PC-9 (cell line): ENCODE measurements around the gene LUM.

Experiments used
- EZH2 ChIP-seq: fragments of 200-600 bp; sonication (generic); IDR thresholded peaks from 2 replicates; pipeline ENCODE4 v1.8.0; 2017; ENCODE audit warnings: antibody characterized with exemption, low read depth
- TF ChIP-seq, protein P1 (sequence below): fragments of 200-600 bp; sonication (generic); conservative IDR thresholded peaks from 2 replicates; pipeline ENCODE4 v1.6.1; 2017; ENCODE audit warnings: mixed run types, antibody characterized with exemption, mild to moderate bottlenecking, moderate library complexity

DNA sequence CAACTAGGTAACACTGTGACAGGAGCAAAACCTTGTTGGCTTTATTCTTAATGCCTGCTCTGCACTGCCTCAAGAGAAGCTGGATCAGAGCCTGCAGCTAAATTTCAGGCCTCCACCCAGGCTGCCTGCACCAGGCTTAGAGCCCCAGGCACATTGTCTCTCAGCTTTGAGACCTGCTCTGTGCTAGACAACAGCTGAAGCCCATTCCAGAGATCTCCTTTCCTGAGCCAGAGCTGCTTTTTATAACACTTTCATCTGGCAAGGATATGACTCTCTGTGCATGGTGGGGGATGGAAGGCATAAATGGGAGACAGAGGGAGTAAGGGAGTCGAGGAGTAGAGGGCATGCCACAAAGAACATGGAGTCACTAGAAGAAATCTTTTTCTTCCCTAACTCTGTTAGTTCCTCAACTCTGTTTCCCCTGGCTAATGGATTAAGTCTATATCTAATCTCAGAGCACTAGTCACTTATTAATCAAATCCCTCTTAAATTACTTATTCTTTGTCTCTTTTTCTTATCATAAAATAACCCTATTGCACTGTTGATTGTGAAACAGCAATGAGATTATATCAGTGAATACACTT is 27.1 kb upstream of the LUM start:
- TF ChIP-seq, protein P1, sequence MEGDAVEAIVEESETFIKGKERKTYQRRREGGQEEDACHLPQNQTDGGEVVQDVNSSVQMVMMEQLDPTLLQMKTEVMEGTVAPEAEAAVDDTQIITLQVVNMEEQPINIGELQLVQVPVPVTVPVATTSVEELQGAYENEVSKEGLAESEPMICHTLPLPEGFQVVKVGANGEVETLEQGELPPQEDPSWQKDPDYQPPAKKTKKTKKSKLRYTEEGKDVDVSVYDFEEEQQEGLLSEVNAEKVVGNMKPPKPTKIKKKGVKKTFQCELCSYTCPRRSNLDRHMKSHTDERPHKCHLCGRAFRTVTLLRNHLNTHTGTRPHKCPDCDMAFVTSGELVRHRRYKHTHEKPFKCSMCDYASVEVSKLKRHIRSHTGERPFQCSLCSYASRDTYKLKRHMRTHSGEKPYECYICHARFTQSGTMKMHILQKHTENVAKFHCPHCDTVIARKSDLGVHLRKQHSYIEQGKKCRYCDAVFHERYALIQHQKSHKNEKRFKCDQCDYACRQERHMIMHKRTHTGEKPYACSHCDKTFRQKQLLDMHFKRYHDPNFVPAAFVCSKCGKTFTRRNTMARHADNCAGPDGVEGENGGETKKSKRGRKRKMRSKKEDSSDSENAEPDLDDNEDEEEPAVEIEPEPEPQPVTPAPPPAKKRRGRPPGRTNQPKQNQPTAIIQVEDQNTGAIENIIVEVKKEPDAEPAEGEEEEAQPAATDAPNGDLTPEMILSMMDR, result no peak
- TF ChIP-seq EZH2, result no peak
